ENCODE data around the gene GARS1. TPM values are rescaled to one million over a fixed set of nuclear protein-coding genes. Genes with fewer than 3 reads are reported as not detected.

Gene GARS1
- total and polyA plus RNA-seq, 2 donors (not counting 1 experiment from before 2014, with no cell fraction given) = 322 to 669 TPM

- H3K4me3 ChIP-seq (replicated peaks in 1 of 4; ENCODE audit: control extremely low read depth in 1 of 4, insufficient read depth in 1 of 4, low read depth in 3 of 4, low read length in 4 of 4) = no peak overlapping the region
- H3K4me1 ChIP-seq (ENCODE audit: control insufficient read depth, extremely low read depth, insufficient read depth, low read length) = no peaks in the 10 kb centered on the region
These were observed 60.7 kb downstream of the GARS1 start for GRCh38 chr7:30655096-30655970.

GRCh38 chr7:30656006-30656957, 61.6 kb downstream of the GARS1 start:
- TF ChIP-seq EZH2 (IDR thresholded peaks at IDR 0.05; ENCODE audit: low read length, missing control alignments) (no peak), CTCF (conservative IDR thresholded peaks at IDR 0.05 in 1 of 2, IDR thresholded peaks at IDR 0.05 in 1 of 2; ENCODE audit: low read depth in 1 of 2, low read length in 2 of 2) (no peak)
- Histone ChIP-seq H4K20me1 (ENCODE audit: control insufficient read depth, extremely low read depth, insufficient read depth, low read length) (no peaks in the 10 kb centered on the region), H3K9me3 (ENCODE audit: control insufficient read depth, insufficient read depth, low read depth, low read length) (no peaks in the 10 kb centered on the region), H3K4me1 (ENCODE audit: control insufficient read depth, extremely low read depth, insufficient read depth, low read length) (no peaks in the 10 kb centered on the region), H3K9ac (ENCODE audit: insufficient read depth, low read length) (no peak overlapping the region), H3K79me2 (ENCODE audit: control insufficient read depth, insufficient read depth, low read length) (no peaks in the 10 kb centered on the region), H2AFZ (ENCODE audit: low read length) (no peak overlapping the region), H3K4me2 (ENCODE audit: extremely low read depth, insufficient read depth, low read length) (no peak overlapping the region), H3K27ac (ENCODE audit: insufficient read depth, low read length) (no peak overlapping the region), H3K4me3 (replicated peaks in 1 of 4; ENCODE audit: control extremely low read depth in 1 of 4, insufficient read depth in 1 of 4, low read depth in 3 of 4, low read length in 4 of 4) (no peak overlapping the region), H3K27me3 (ENCODE audit: control insufficient read depth, insufficient read depth, low read length) (no peaks in the 10 kb centered on the region), H3K36me3 (ENCODE audit: control insufficient read depth, insufficient read depth, low read length) (no peaks in the 10 kb centered on the region)
- no peak for DNase-seq (ENCODE audit: low read depth in 2 of 2)

More at GRCh38 chr7:30655096-30655970, 60.7 kb downstream of the GARS1 start:
- H3K9ac ChIP-seq (ENCODE audit: insufficient read depth, low read length) = no peak overlapping the region
- TF ChIP-seq EZH2 (IDR thresholded peaks at IDR 0.05; ENCODE audit: low read length, missing control alignments) (no peak), CTCF (conservative IDR thresholded peaks at IDR 0.05 in 1 of 2, IDR thresholded peaks at IDR 0.05 in 1 of 2; ENCODE audit: low read depth in 1 of 2, low read length in 2 of 2) (no peak)
- no peak overlapping the region for H3K27ac ChIP-seq (ENCODE audit: insufficient read depth, low read length)
- no peak overlapping the region for H3K4me2 ChIP-seq (ENCODE audit: extremely low read depth, insufficient read depth, low read length)
- no peaks in the 10 kb centered on the region for H3K79me2 ChIP-seq (ENCODE audit: control insufficient read depth, insufficient read depth, low read length)
- no peak for DNase-seq (ENCODE audit: low read depth in 2 of 2)
- H3K9me3 ChIP-seq (ENCODE audit: control insufficient read depth, insufficient read depth, low read depth, low read length) = no peaks in the 10 kb centered on the region
- no peaks in the 10 kb centered on the region for H3K36me3 ChIP-seq (ENCODE audit: control insufficient read depth, insufficient read depth, low read length)
- no peaks in the 10 kb centered on the region for H4K20me1 ChIP-seq (ENCODE audit: control insufficient read depth, extremely low read depth, insufficient read depth, low read length)
- H2AFZ ChIP-seq (ENCODE audit: low read length) = no peak overlapping the region
- no peaks in the 10 kb centered on the region for H3K27me3 ChIP-seq (ENCODE audit: control insufficient read depth, insufficient read depth, low read length)

- Histone ChIP-seq H3K36me3 (ENCODE audit: control insufficient read depth, insufficient read depth, low read length) (no peaks in the 10 kb centered on the region), H3K27ac (ENCODE audit: insufficient read depth, low read length) (no peak overlapping the region), H3K27me3 (ENCODE audit: control insufficient read depth, insufficient read depth, low read length) (peaks cover 3% of the 10 kb centered on the region), H3K4me2 (ENCODE audit: extremely low read depth, insufficient read depth, low read length) (no peak overlapping the region), H3K4me1 (ENCODE audit: control insufficient read depth, extremely low read depth, insufficient read depth, low read length) (no peaks in the 10 kb centered on the region), H4K20me1 (ENCODE audit: control insufficient read depth, extremely low read depth, insufficient read depth, low read length) (no peaks in the 10 kb centered on the region), H3K4me3 (replicated peaks in 1 of 4; ENCODE audit: control extremely low read depth in 1 of 4, insufficient read depth in 1 of 4, low read depth in 3 of 4, low read length in 4 of 4) (no peak overlapping the region), H2AFZ (ENCODE audit: low read length) (no peak overlapping the region), H3K9me3 (ENCODE audit: control insufficient read depth, insufficient read depth, low read depth, low read length) (no peaks in the 10 kb centered on the region), H3K9ac (ENCODE audit: insufficient read depth, low read length) (no peak overlapping the region), H3K79me2 (ENCODE audit: control insufficient read depth, insufficient read depth, low read length) (no peaks in the 10 kb centered on the region)
- DNase-seq (ENCODE audit: low read depth in 2 of 2) = no peak
- TF ChIP-seq CTCF (conservative IDR thresholded peaks at IDR 0.05 in 1 of 2, IDR thresholded peaks at IDR 0.05 in 1 of 2; ENCODE audit: low read depth in 1 of 2, low read length in 2 of 2) = no peak
These were observed 62.5 kb downstream of the GARS1 start for GRCh38 chr7:30657131-30657530.

Data from fibroblast of lung (primary cell).